Measurements from ENCODE around the gene SORCS3.

GRCh38 chr10:104880624-104881398 lies 239.7 kb downstream of the SORCS3 start:
- no peak for TF ChIP-seq CTCF (IDR thresholded peaks at IDR 0.05)
- no peak for TF ChIP-seq ZFX (IDR thresholded peaks at IDR 0.05; ENCODE audit: borderline replicate concordance)
